ENCODE measurements around the gene PERM1. TPM values are rescaled to one million over a fixed set of nuclear protein-coding genes. Genes with fewer than 3 reads are reported as not detected.

The PERM1 gene
- total and polyA plus RNA-seq, 2 donors (not counting 1 experiment from before 2014, with no cell fraction given): 0.03 to 0.17 TPM

- H4K20me1 ChIP-seq (ENCODE audit: control insufficient read depth, extremely low read depth, insufficient read depth, low read length): no peaks in the 10 kb centered on the region
- no peak overlapping the region for H3K4me3 ChIP-seq (replicated peaks in 1 of 4; ENCODE audit: control extremely low read depth in 1 of 4, insufficient read depth in 1 of 4, low read depth in 3 of 4, low read length in 4 of 4)
- no peaks in the 10 kb centered on the region for H3K79me2 ChIP-seq (ENCODE audit: control insufficient read depth, insufficient read depth, low read length)
- no peak overlapping the region for H3K4me2 ChIP-seq (ENCODE audit: extremely low read depth, insufficient read depth, low read length)
- H2AFZ ChIP-seq (ENCODE audit: low read length): no peak overlapping the region
- no peak for TF ChIP-seq CTCF (conservative IDR thresholded peaks at IDR 0.05 in 1 of 2, IDR thresholded peaks at IDR 0.05 in 1 of 2; ENCODE audit: low read depth in 1 of 2, low read length in 2 of 2)
- no peak for TF ChIP-seq EZH2 (IDR thresholded peaks at IDR 0.05; ENCODE audit: low read length, missing control alignments)
- peaks cover 3% of the 10 kb centered on the region for H3K27me3 ChIP-seq (ENCODE audit: control insufficient read depth, insufficient read depth, low read length)
- H3K36me3 ChIP-seq (ENCODE audit: control insufficient read depth, insufficient read depth, low read length): no peaks in the 10 kb centered on the region
- H3K27ac ChIP-seq (ENCODE audit: insufficient read depth, low read length): no peak overlapping the region
- peaks cover 2% of the 10 kb centered on the region for H3K4me1 ChIP-seq (ENCODE audit: control insufficient read depth, extremely low read depth, insufficient read depth, low read length)
- no peak overlapping the region for H3K9ac ChIP-seq (ENCODE audit: insufficient read depth, low read length)
- no peaks in the 10 kb centered on the region for H3K9me3 ChIP-seq (ENCODE audit: control insufficient read depth, insufficient read depth, low read depth, low read length)
- no peak for DNase-seq (ENCODE audit: low read depth in 2 of 2)
Observed at GRCh38 chr1:1004420-1004779, 22.5 kb upstream of the PERM1 start.

- no peak for DNase-seq (ENCODE audit: low read depth in 2 of 2)
Observed at GRCh38 chr1:1003618-1004419, 21.9 kb upstream of the PERM1 start.

More at GRCh38 chr1:1003618-1004419, 21.9 kb upstream of the PERM1 start:
- Histone ChIP-seq H3K27ac (ENCODE audit: insufficient read depth, low read length) (no peak overlapping the region), H3K27me3 (ENCODE audit: control insufficient read depth, insufficient read depth, low read length) (peaks cover 7% of the 10 kb centered on the region), H4K20me1 (ENCODE audit: control insufficient read depth, extremely low read depth, insufficient read depth, low read length) (no peaks in the 10 kb centered on the region), H2AFZ (ENCODE audit: low read length) (no peak overlapping the region), H3K9me3 (ENCODE audit: control insufficient read depth, insufficient read depth, low read depth, low read length) (no peaks in the 10 kb centered on the region), H3K9ac (ENCODE audit: insufficient read depth, low read length) (no peak overlapping the region), H3K4me1 (ENCODE audit: control insufficient read depth, extremely low read depth, insufficient read depth, low read length) (peaks cover 2% of the 10 kb centered on the region), H3K4me2 (ENCODE audit: extremely low read depth, insufficient read depth, low read length) (no peak overlapping the region), H3K36me3 (ENCODE audit: control insufficient read depth, insufficient read depth, low read length) (no peaks in the 10 kb centered on the region), H3K4me3 (replicated peaks in 1 of 4; ENCODE audit: control extremely low read depth in 1 of 4, insufficient read depth in 1 of 4, low read depth in 3 of 4, low read length in 4 of 4) (no peak overlapping the region), H3K79me2 (ENCODE audit: control insufficient read depth, insufficient read depth, low read length) (no peaks in the 10 kb centered on the region)
- no peak for TF ChIP-seq EZH2 (IDR thresholded peaks at IDR 0.05; ENCODE audit: low read length, missing control alignments)
- no peak for TF ChIP-seq CTCF (conservative IDR thresholded peaks at IDR 0.05 in 1 of 2, IDR thresholded peaks at IDR 0.05 in 1 of 2; ENCODE audit: low read depth in 1 of 2, low read length in 2 of 2)
